PC-9 (cell line): ENCODE data around the gene TMEM63B. TPM values are rescaled to one million over a fixed set of nuclear protein-coding genes. Genes with fewer than 3 reads are reported as not detected.

Experiments used
- BruUV-seq: library from RNA; stranded (reverse); fragments of 400-500 nt; replicated peaks from 2 replicates; lab custom pipeline; 2021; lab: Mats Ljungman, UMichigan
- CTCF ChIA-PET: fragments of 300-600 bp; sonication (Branson Sonifier 250); formaldehyde crosslinking; loops from one replicate; lab custom pipeline; 2022; ENCODE audit warnings: antibody characterized with exemption; lab: Charles Lee
- POLR2A ChIA-PET: fragments of 300-600 bp; sonication (Branson Sonifier 250); formaldehyde crosslinking; loops from one replicate; lab custom pipeline; 2022; ENCODE audit warnings: antibody characterized with exemption; ENCODE audit not compliant: unreplicated experiment; lab: Charles Lee
- DNase-seq, 2 experiments: peaks; one replicate each; pipeline versions ENCODE4 v3.0.0 to v3.0.0-alpha.2; 2015 to 2022; ENCODE audit warnings: mixed read lengths in 1 of 2
- H2AFZ ChIP-seq: fragments of 200-600 bp; sonication (generic); 2 replicates; pipeline ENCODE4 v1.8.1; 2017; ENCODE audit warnings: antibody characterized with exemption
- H3F3A ChIP-seq: fragments of 200-600 bp; sonication (generic); 2 replicates; pipeline ENCODE4 v1.8.1; 2017; ENCODE audit warnings: antibody characterized with exemption, mild to moderate bottlenecking, low read depth; ENCODE audit not compliant: insufficient read depth
- H3K27ac ChIP-seq: fragments of 200-600 bp; sonication (generic); 2 replicates; pipeline ENCODE4 v1.6.1; 2016; ENCODE audit warnings: mixed run types
- H3K27me3 ChIP-seq: fragments of 200-600 bp; sonication (generic); 2 replicates; pipeline ENCODE4 v1.6.1; 2016; ENCODE audit warnings: low read depth, mixed run types; ENCODE audit not compliant: insufficient read depth
- H3K36me3 ChIP-seq: fragments of 200-600 bp; sonication (generic); 2 replicates; pipeline ENCODE4 v1.6.1; 2016; ENCODE audit warnings: low read depth, mixed run types
- H3K4me1 ChIP-seq: fragments of 200-600 bp; sonication (generic); replicated peaks from 2 replicates; pipeline ENCODE4 v1.6.1; 2016; ENCODE audit warnings: mixed run types; ENCODE audit not compliant: insufficient read depth
- H3K4me2 ChIP-seq: fragments of 200-600 bp; sonication (generic); 2 replicates; pipeline ENCODE4 v1.6.1; 2017; ENCODE audit warnings: mixed run types
- H3K4me3 ChIP-seq: fragments of 200-600 bp; sonication (generic); 2 replicates; pipeline ENCODE4 v1.6.1; 2016; ENCODE audit warnings: mixed run types
- H3K79me2 ChIP-seq: fragments of 200-600 bp; sonication (generic); 2 replicates; pipeline ENCODE4 v1.6.1; 2017; ENCODE audit warnings: low read depth, mixed run types
- H3K9me2 ChIP-seq: fragments of 200-600 bp; sonication (generic); 2 replicates; pipeline ENCODE4 v1.8.1; 2017; ENCODE audit warnings: mild to moderate bottlenecking; ENCODE audit not compliant: insufficient read depth
- H3K9me3 ChIP-seq: fragments of 200-600 bp; sonication (generic); 2 replicates; pipeline ENCODE4 v1.8.1; 2016; ENCODE audit warnings: low read depth; ENCODE audit not compliant: insufficient read depth
- H4K20me1 ChIP-seq: fragments of 200-600 bp; sonication (generic); 2 replicates; pipeline ENCODE4 v1.8.1; 2017; ENCODE audit not compliant: insufficient read depth
- EZH2 ChIP-seq: fragments of 200-600 bp; sonication (generic); IDR thresholded peaks from 2 replicates; pipeline ENCODE4 v1.8.0; 2017; ENCODE audit warnings: antibody characterized with exemption, low read depth
- intact Hi-C: fragments of 100-400 bp; cut with micrococcal nuclease; formaldehyde crosslinking; loops from one replicate; pipeline ENCODE4 v1.10.0; 2022; ENCODE audit not compliant: unreplicated experiment
- total RNA-seq: library from RNA; stranded (reverse); gene quantifications from 2 replicates; pipeline ENCODE4 v1.2.3, GENCODE V29; 2021
- TF ChIP-seq, protein P1 (sequence below): fragments of 200-600 bp; sonication (generic); conservative IDR thresholded peaks from 2 replicates; pipeline ENCODE4 v1.6.1; 2017; ENCODE audit warnings: mixed run types, antibody characterized with exemption, mild to moderate bottlenecking, moderate library complexity

TMEM63B gene
- total RNA-seq, 1 experiment from 2014 or later = 38.5 TPM

DNA sequence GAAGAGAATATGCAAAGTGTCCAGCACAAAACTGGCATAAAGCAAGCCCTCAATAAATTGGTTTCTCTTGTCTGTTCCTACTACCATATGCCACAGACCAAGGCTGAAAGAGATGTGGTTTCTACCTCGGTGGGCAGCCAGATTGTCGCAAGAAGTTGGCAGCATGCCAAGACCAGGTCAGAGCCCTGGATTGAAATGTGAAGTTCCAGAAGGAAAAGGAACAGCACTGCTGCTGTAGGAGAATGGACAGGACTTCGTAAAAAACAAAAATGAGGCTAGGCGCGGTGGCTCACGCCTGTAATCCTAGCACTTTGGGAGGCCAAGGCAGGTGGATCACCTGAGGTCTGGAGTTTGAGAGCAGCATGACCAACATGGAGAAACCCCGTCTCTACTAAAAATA lies 22.2 kb upstream of the TMEM63B start:
- Histone ChIP-seq H3K9me2 (no peaks in the 10 kb centered on the region), H3K4me1 (no peaks in the 10 kb centered on the region), H2AFZ (no peak overlapping the region), H3K4me3 (no peak overlapping the region), H3K27ac (no peak overlapping the region), H3K27me3 (no peaks in the 10 kb centered on the region), H3K4me2 (no peak overlapping the region), H3K79me2 (no peaks in the 10 kb centered on the region; the same call in 1 of the 2 replicates), H3K9me3 (no peaks in the 10 kb centered on the region), H3K36me3 (no peaks in the 10 kb centered on the region; the same call in 1 of the 2 replicates), H4K20me1 (peaks cover 27% of the 10 kb centered on the region; the same call in 1 of the 2 replicates), H3F3A (peaks cover 11% of the 10 kb centered on the region; the same call in 1 of the 2 replicates)
- TF ChIP-seq EZH2 = no peak
- TF ChIP-seq, protein P1, sequence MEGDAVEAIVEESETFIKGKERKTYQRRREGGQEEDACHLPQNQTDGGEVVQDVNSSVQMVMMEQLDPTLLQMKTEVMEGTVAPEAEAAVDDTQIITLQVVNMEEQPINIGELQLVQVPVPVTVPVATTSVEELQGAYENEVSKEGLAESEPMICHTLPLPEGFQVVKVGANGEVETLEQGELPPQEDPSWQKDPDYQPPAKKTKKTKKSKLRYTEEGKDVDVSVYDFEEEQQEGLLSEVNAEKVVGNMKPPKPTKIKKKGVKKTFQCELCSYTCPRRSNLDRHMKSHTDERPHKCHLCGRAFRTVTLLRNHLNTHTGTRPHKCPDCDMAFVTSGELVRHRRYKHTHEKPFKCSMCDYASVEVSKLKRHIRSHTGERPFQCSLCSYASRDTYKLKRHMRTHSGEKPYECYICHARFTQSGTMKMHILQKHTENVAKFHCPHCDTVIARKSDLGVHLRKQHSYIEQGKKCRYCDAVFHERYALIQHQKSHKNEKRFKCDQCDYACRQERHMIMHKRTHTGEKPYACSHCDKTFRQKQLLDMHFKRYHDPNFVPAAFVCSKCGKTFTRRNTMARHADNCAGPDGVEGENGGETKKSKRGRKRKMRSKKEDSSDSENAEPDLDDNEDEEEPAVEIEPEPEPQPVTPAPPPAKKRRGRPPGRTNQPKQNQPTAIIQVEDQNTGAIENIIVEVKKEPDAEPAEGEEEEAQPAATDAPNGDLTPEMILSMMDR = no peak
- no TSS peak for BruUV-seq
- POLR2A ChIA-PET = interaction anchor here (0.8 kb wide), 1 partner anchor 341 kb away, joined by 11 read pairs; no protein-coding TSS in a partner anchor
- CTCF ChIA-PET = no interaction called here
- DNase-seq = no peak
- intact Hi-C loops = no loop called here

DNA sequence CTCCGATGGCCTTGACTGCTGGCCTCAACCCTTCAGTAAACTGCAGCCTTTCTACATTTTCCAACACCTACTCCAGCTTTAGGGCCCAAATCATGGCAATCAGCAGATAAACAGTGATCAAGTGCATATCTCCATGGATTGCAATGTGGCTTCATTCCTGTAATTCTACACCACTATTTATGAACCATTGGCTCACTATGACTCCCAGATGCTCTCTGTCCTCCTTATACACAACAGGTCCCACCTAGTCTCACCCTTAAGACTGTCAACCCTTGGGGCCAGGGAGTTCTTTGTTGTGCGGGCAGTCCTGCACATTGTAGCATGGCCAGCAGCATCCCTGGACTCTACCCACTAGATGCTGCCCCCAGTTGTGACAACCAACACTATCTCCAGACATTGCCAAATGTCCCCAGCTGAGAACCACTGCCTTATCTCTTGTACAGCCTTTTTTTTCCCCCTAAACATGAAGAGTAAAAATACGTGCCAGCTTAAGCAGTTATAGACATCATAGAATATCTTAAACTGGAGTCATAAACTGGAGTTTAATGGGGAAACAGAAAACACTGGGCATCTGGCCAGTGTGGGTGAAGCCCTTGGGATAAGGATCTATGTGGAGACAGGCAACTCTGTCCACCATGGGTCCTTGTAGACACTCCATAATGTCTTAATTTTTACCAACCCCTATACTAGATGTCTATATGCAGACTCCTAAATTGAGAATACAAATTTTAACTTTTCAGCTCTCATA lies 21.2 kb upstream of the TMEM63B start:
- no peaks in the 10 kb centered on the region for H3K4me1 ChIP-seq
- H3K4me2 ChIP-seq = no peak overlapping the region
- BruUV-seq = no TSS peak
- H2AFZ ChIP-seq = no peak overlapping the region
- H3K79me2 ChIP-seq = no peaks in the 10 kb centered on the region; the same call in 1 of the 2 replicates
- H3K4me3 ChIP-seq = no peak overlapping the region
- intact Hi-C loops = no loop called here
- peaks cover 26% of the 10 kb centered on the region; the same call in 1 of the 2 replicates for H4K20me1 ChIP-seq
- no peak for DNase-seq
- POLR2A ChIA-PET = interaction anchor here (0.8 kb wide), 1 partner anchor 342 kb away, joined by 11 read pairs; no protein-coding TSS in a partner anchor
- no peak overlapping the region for H3K27ac ChIP-seq
- no peaks in the 10 kb centered on the region for H3K27me3 ChIP-seq
- CTCF ChIA-PET = interaction anchor here (0.8 kb wide), 1 partner anchor 11 kb away, joined by 3 read pairs; no protein-coding TSS in a partner anchor
- no peaks in the 10 kb centered on the region for H3K9me3 ChIP-seq
- H3F3A ChIP-seq = peaks cover 8% of the 10 kb centered on the region; the same call in 1 of the 2 replicates
- no peaks in the 10 kb centered on the region; the same call in 1 of the 2 replicates for H3K36me3 ChIP-seq
- H3K9me2 ChIP-seq = no peaks in the 10 kb centered on the region
- TF ChIP-seq, protein P1 = no peak

DNA sequence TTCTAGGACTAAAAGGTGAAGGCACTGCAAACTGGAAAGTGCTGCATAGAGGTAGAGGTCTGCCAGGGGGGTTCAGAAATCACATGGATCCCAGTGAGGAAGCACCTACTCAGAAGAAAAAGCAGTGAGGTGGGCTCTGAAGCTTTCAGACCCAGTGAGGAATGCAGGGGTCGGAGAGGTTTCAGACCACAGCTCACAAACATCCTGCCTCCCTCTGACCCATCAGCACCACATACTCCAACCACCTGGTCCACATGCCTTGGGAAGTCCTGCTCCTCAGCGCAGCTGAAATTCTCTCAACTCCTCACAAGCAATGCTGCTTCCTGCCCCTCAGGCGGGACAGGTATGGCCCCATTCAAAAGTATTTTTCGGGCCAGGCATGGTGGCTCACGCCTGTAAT lies 20.3 kb upstream of the TMEM63B start:
- ChIA-PET POLR2A (no interaction called here), CTCF (interaction anchor here (0.6 to 0.8 kb wide), 2 partner anchors 10 to 69 kb away, joined by 3 to 5 read pairs; no protein-coding TSS in a partner anchor)
- BruUV-seq = no TSS peak

More for the DNA sequence above, 20.3 kb upstream of the TMEM63B start:
- Histone ChIP-seq H2AFZ (no peak overlapping the region), H3K27ac (no peak overlapping the region), H3K9me2 (no peaks in the 10 kb centered on the region), H3K36me3 (peaks cover 3% of the 10 kb centered on the region), H3K9me3 (no peaks in the 10 kb centered on the region), H3K27me3 (no peaks in the 10 kb centered on the region), H4K20me1 (peaks cover 22% of the 10 kb centered on the region; the same call in 1 of the 2 replicates), H3K4me1 (no peaks in the 10 kb centered on the region), H3K4me2 (no peak overlapping the region), H3F3A (peaks cover 5% of the 10 kb centered on the region; the same call in 1 of the 2 replicates), H3K4me3 (no peak overlapping the region), H3K79me2 (no peaks in the 10 kb centered on the region; the same call in 1 of the 2 replicates)
- intact Hi-C loops = no loop called here
- TF ChIP-seq, protein P1 = no peak
- no peak for TF ChIP-seq EZH2
- no peak for DNase-seq
